Endothelial cell of umbilical vein (primary cell): Measurements from ENCODE around the gene CD109. TPM values are rescaled to one million over a fixed set of nuclear protein-coding genes. Genes with fewer than 3 reads are reported as not detected.

Experiments
- BruUV-seq: library from RNA; stranded (reverse); fragments of 400-500 nt; replicated peaks from 2 replicates; lab custom pipeline; 2021; lab: Mats Ljungman, UMichigan
- CTCF ChIA-PET: fragments of 300-600, 350-600 bp; sonication (Branson Sonifier 250); formaldehyde crosslinking; loops from one replicate; lab custom pipeline; 2021; ENCODE audit warnings: antibody characterized with exemption, inconsistent platforms; lab: Charles Lee
- POLR2A ChIA-PET: fragments of 300-600, 350-600 bp; sonication (Branson Sonifier 250); formaldehyde crosslinking; loops from one replicate; lab custom pipeline; 2021; ENCODE audit warnings: antibody characterized with exemption, inconsistent platforms; lab: Charles Lee
- DNase-seq: peaks from one replicate; pipeline ENCODE4 v3.0.0-alpha.2; 2011; ENCODE audit warnings: low read depth, low spot score
- FAIRE-seq: peaks from 2 replicates; lab custom pipeline; 2011; peaks lifted over from hg19 to GRCh38; lab: Jason Lieb, UNC
- H2AFZ ChIP-seq: 2 replicates; pipeline ENCODE4 v1.6.0; 2012; ENCODE audit warnings: low read depth, low read length, control low read depth, inconsistent platforms
- H3K27ac ChIP-seq: 2 replicates; pipeline ENCODE4 v1.5.1; 2011; ENCODE audit warnings: low read depth, mild to moderate bottlenecking, control low read depth, low read length, moderate library complexity; ENCODE audit not compliant: insufficient read depth
- H3K27me3 ChIP-seq, 2 experiments: 2 replicates each; pipeline versions ENCODE4 v1.6.0 to v1.6.1; 2011; ENCODE audit warnings: low read length in 2 of 2, mixed read lengths in 1 of 2; ENCODE audit not compliant: control insufficient read depth in 2 of 2, insufficient read depth in 2 of 2
- H3K36me3 ChIP-seq, 2 experiments: 2 replicates in 1 of 2; 3 replicates in 1 of 2; pipeline ENCODE4 v1.5.1; 2011; ENCODE audit warnings: low read length in 2 of 2, mild to moderate bottlenecking in 1 of 2, moderate library complexity in 1 of 2; ENCODE audit not compliant: control insufficient read depth in 2 of 2, insufficient read depth in 2 of 2; ENCODE audit errors: extremely low read depth in 1 of 2
- H3K4me1 ChIP-seq: 3 replicates; pipeline ENCODE4 v1.5.1; 2011; ENCODE audit warnings: mild to moderate bottlenecking, low read length; ENCODE audit not compliant: control insufficient read depth, insufficient read depth; ENCODE audit errors: extremely low read depth
- H3K4me2 ChIP-seq: 2 replicates; pipeline ENCODE4 v1.6.1; 2011; ENCODE audit warnings: low read length, control low read depth, mixed read lengths; ENCODE audit not compliant: insufficient read depth
- H3K4me3 ChIP-seq, 3 experiments: fragments of 200-600 bp in 1 of 3; sonication (generic), shearing (Covaris generic) in 1 of 3; replicated peaks in 1 of 3; 2 replicates each; pipeline ENCODE4 v1.5.1; 2011 to 2016; ENCODE audit warnings: control low read depth in 3 of 3, low read length in 3 of 3, mild to moderate bottlenecking in 2 of 3, inconsistent platforms in 1 of 3, low read depth in 1 of 3, moderate library complexity in 1 of 3; ENCODE audit not compliant: insufficient read depth in 1 of 3
- H3K79me2 ChIP-seq: 2 replicates; pipeline ENCODE4 v1.6.0; 2012; ENCODE audit warnings: low read length, inconsistent platforms; ENCODE audit not compliant: control insufficient read depth, insufficient read depth
- H3K9ac ChIP-seq: replicated peaks from 2 replicates; pipeline ENCODE3; 2011; ENCODE audit warnings: low read length, control low read depth; ENCODE audit not compliant: insufficient read depth; ENCODE audit errors: extremely low read depth
- H3K9me1 ChIP-seq: replicated peaks from 3 replicates; pipeline ENCODE4 v1.6.0; 2011; ENCODE audit warnings: mild to moderate bottlenecking, low read length; ENCODE audit not compliant: control insufficient read depth, insufficient read depth; ENCODE audit errors: extremely low read depth
- H3K9me3 ChIP-seq: replicated peaks from 2 replicates; pipeline ENCODE4 v1.5.1; 2012; ENCODE audit warnings: low read length, inconsistent platforms; ENCODE audit not compliant: control insufficient read depth, insufficient read depth
- H4K20me1 ChIP-seq: replicated peaks from 2 replicates; pipeline ENCODE3; 2011; ENCODE audit warnings: mild to moderate bottlenecking, low read length; ENCODE audit not compliant: control insufficient read depth, insufficient read depth; ENCODE audit errors: extremely low read depth
- EZH2 ChIP-seq: IDR thresholded peaks from 2 replicates; pipeline ENCODE4 v1.6.1; 2012; ENCODE audit warnings: borderline replicate concordance, low read depth, mild to moderate bottlenecking, moderate library complexity, low read length, inconsistent platforms; ENCODE audit not compliant: severe bottlenecking
- FOS ChIP-seq: IDR thresholded peaks from 2 replicates; pipeline ENCODE4 v1.6.1; 2011; ENCODE audit warnings: mild to moderate bottlenecking, low read length, moderate library complexity, borderline replicate concordance; ENCODE audit not compliant: insufficient read depth
- GATA2 ChIP-seq: IDR thresholded peaks from 2 replicates; pipeline ENCODE4 v1.7.0; 2011; ENCODE audit warnings: low read depth, mild to moderate bottlenecking, moderate library complexity, mixed read lengths, low read length; ENCODE audit not compliant: insufficient read length, insufficient read depth
- JUN ChIP-seq: IDR thresholded peaks from 2 replicates; pipeline ENCODE4 v1.6.1; 2011; ENCODE audit warnings: borderline replicate concordance, low read depth; ENCODE audit not compliant: insufficient read length, insufficient read depth
- MAX ChIP-seq: IDR thresholded peaks from 2 replicates; pipeline ENCODE4 v1.6.1; 2011; ENCODE audit not compliant: insufficient read depth, insufficient read length
- MYC ChIP-seq: IDR thresholded peaks from one replicate; pipeline ENCODE4 v1.6.1; 2011; ENCODE audit warnings: mild to moderate bottlenecking, low read depth, low read length
- POLR2A ChIP-seq: IDR thresholded peaks from 2 replicates; pipeline ENCODE4 v1.6.1; 2012; ENCODE audit warnings: low read depth, mild to moderate bottlenecking, control low read depth, low read length
- POLR2AphosphoS5 ChIP-seq: IDR thresholded peaks from 2 replicates; pipeline ENCODE4 v1.6.1; 2012; ENCODE audit warnings: low read depth, mild to moderate bottlenecking, control low read depth, low read length, moderate library complexity; ENCODE audit not compliant: insufficient read depth
- dilution Hi-C: fragments of 300-500 bp; cut with MboI; formaldehyde crosslinking; loops from one replicate; pipeline ENCODE4 v1.15.0; 2019; ENCODE audit warnings: low sequenced_read_pairs; ENCODE audit not compliant: extremely low pct_ligation_motif_present
- intact Hi-C: fragments of 100-400 bp; cut with micrococcal nuclease; formaldehyde crosslinking; loops from one replicate; pipeline ENCODE4 v1.10.0; 2022
- polyA plus RNA-seq, 4 experiments: library from polyadenylated mRNA; depleted of rRNA in 3 of 4; stranded (reverse) in 3 of 4; unstranded in 1 of 4; fragments of >200 nt; gene quantifications; 2 replicates each; pipeline versions ENCODE4 v1.2.1 to v1.2.3, GENCODE V29; 2011 to 2012; ENCODE audit warnings: missing spikeins in 1 of 4
- total RNA-seq: library from RNA; stranded (reverse); gene quantifications from 2 replicates; pipeline ENCODE4 v1.2.3, GENCODE V29; 2021
- TF ChIP-seq, protein P1 (sequence below), 2 donors: IDR thresholded peaks; 1 replicate in 1 of 2; 2 replicates in 1 of 2; pipeline ENCODE4 v1.5.1; 2011; ENCODE audit warnings: low read length in 2 of 2, mild to moderate bottlenecking in 2 of 2, moderate library complexity in 2 of 2, control low read depth in 1 of 2, inconsistent platforms in 1 of 2, low read depth in 1 of 2; ENCODE audit not compliant: insufficient read depth in 1 of 2; ENCODE audit errors: extremely low read depth in 1 of 2

Gene CD109
- total and polyA plus RNA-seq, 2 donors (not counting 3 experiments of a cell fraction or from before 2014, with no cell fraction given), result 33.9 to 107 TPM

DNA sequence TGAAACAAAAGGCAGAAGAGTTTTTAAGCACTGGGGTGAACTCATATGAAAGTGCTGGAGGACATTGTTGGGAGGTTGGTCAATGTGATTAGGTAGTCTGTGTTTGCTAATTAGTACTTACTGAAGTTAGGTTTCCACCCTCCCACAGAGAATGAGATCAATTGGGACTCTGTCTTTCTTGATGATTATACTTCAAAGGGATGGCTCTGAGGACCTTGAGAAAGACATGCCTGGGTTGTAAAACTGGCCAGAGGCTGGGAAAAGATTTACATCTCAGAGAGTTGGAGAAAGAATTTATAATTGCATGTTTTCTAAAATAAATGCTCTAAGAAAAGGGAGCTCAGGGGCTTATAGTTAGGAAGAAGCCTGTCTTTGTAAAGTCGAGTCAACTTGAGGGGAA is 74.0 kb downstream of the CD109 start:
- intact Hi-C loops, result no loop called here
- H3K79me2 ChIP-seq, result no peaks in the 10 kb centered on the region
- FAIRE-seq, result no peak
- H3K9me1 ChIP-seq, result no peaks in the 10 kb centered on the region
- no peak overlapping the region for H3K4me2 ChIP-seq
- DNase-seq, result no peak
- peaks cover 9% of the 10 kb centered on the region for H3K4me1 ChIP-seq
- TF ChIP-seq FOS (no peak), POLR2A (no peak), JUN (no peak), EZH2 (no peak), MAX (no peak), MYC (no peak), POLR2AphosphoS5 (no peak), GATA2 (no peak)
- TF ChIP-seq, protein P1, sequence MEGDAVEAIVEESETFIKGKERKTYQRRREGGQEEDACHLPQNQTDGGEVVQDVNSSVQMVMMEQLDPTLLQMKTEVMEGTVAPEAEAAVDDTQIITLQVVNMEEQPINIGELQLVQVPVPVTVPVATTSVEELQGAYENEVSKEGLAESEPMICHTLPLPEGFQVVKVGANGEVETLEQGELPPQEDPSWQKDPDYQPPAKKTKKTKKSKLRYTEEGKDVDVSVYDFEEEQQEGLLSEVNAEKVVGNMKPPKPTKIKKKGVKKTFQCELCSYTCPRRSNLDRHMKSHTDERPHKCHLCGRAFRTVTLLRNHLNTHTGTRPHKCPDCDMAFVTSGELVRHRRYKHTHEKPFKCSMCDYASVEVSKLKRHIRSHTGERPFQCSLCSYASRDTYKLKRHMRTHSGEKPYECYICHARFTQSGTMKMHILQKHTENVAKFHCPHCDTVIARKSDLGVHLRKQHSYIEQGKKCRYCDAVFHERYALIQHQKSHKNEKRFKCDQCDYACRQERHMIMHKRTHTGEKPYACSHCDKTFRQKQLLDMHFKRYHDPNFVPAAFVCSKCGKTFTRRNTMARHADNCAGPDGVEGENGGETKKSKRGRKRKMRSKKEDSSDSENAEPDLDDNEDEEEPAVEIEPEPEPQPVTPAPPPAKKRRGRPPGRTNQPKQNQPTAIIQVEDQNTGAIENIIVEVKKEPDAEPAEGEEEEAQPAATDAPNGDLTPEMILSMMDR (IDR thresholded peaks at IDR 0.05; ENCODE audit: extremely low read depth in 1 of 2, insufficient read depth in 1 of 2, low read depth in 1 of 2, low read length in 2 of 2), result no peak
- H3K9me3 ChIP-seq, result no peaks in the 10 kb centered on the region
- H3K36me3 ChIP-seq, result peaks cover 2 to 10% of the 10 kb centered on the region in 2 experiments
- ChIA-PET POLR2A (no interaction called here), CTCF (interaction anchor here (1.2 kb wide), 1 partner anchor 9 kb away, joined by 3 read pairs; no protein-coding TSS in a partner anchor)
- H3K27me3 ChIP-seq, result no peaks in the 10 kb centered on the region
- no peak overlapping the region for H2AFZ ChIP-seq
- no peak overlapping the region for H3K4me3 ChIP-seq
- no peak overlapping the region for H3K27ac ChIP-seq
- no TSS peak for BruUV-seq
- H4K20me1 ChIP-seq, result no peaks in the 10 kb centered on the region
- no peak overlapping the region for H3K9ac ChIP-seq
- dilution Hi-C loops, result no loop called here
